T-helper 17 cell (primary cell): Measurements from ENCODE around the gene TMEM184C. TPM values are rescaled to one million over a fixed set of nuclear protein-coding genes. Genes with fewer than 3 reads are reported as not detected.

Source experiments
- ATAC-seq: fragments of 150-1000 bp; cut with Tn5 transposase; 2 replicates; pipeline ENCODE4 v1.10.0; 2021; ENCODE audit warnings: mild to moderate bottlenecking, moderate library complexity
- DNase-seq, 3 donors: peaks; one replicate each; pipeline versions ENCODE4 v3.0.0 to v3.0.0-alpha.2; 2020 to 2021
- H3K9me3 ChIP-seq: one replicate; pipeline ENCODE4 v1.7.0; 2013; ENCODE audit warnings: low read length, mild to moderate bottlenecking; ENCODE audit not compliant: control insufficient read depth, poor library complexity, severe bottlenecking
- H3K27ac Mint-ChIP-seq: one replicate; pipeline ENCODE4 v1.8.0; 2022; ENCODE audit warnings: mild to moderate bottlenecking, moderate library complexity, mixed read lengths
- H3K27me3 Mint-ChIP-seq: one replicate; pipeline ENCODE4 v1.8.0; 2022; ENCODE audit warnings: mixed read lengths
- H3K36me3 Mint-ChIP-seq: one replicate; pipeline ENCODE4 v1.8.0; 2022; ENCODE audit warnings: low read depth, mixed read lengths
- H3K4me1 Mint-ChIP-seq: one replicate; pipeline ENCODE4 v1.8.0; 2022; ENCODE audit warnings: mild to moderate bottlenecking, mixed read lengths
- H3K4me3 Mint-ChIP-seq: one replicate; pipeline ENCODE4 v1.8.0; 2022; ENCODE audit warnings: mild to moderate bottlenecking, moderate library complexity, mixed read lengths
- total RNA-seq, 4 donors: library from RNA in 2 of 4; stranded (reverse) in 2 of 4; gene quantifications; one replicate each; pipeline ENCODE4 v1.2.3 and lab custom pipeline; 2022 to 2026

The TMEM184C gene
- total RNA-seq, 2 donors from 2014 or later: 14.2 to 18.0 TPM

DNA sequence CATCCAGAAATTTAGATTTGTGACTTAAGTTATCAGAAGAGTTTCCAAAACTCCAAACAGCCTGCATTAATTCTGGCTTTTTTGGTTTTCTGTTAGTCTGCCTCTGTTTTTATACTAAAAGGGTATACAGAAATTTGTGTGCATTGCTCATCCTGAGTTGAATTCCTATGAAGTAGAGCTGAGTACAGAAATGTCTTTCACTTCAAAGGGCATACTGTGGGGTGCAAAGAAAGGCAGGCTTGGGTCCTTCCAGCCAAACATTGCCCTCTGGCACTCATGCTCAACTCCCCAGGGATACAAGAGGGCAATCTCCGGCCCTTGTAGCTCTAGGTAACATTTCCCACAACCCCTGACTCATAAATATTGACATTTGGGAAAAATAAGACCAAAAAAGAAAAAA, 27.6 kb upstream of the TMEM184C start:
- peaks cover 14% of the 10 kb centered on the region for H3K27me3 Mint-ChIP-seq
- H3K27ac Mint-ChIP-seq: no peak overlapping the region
- H3K4me1 Mint-ChIP-seq: peaks cover 3% of the 10 kb centered on the region
- ATAC-seq: no peak
- H3K36me3 Mint-ChIP-seq: no peaks in the 10 kb centered on the region
- no peaks in the 10 kb centered on the region for H3K9me3 ChIP-seq
- no peak overlapping the region for H3K4me3 Mint-ChIP-seq
- DNase-seq: no peak

DNA sequence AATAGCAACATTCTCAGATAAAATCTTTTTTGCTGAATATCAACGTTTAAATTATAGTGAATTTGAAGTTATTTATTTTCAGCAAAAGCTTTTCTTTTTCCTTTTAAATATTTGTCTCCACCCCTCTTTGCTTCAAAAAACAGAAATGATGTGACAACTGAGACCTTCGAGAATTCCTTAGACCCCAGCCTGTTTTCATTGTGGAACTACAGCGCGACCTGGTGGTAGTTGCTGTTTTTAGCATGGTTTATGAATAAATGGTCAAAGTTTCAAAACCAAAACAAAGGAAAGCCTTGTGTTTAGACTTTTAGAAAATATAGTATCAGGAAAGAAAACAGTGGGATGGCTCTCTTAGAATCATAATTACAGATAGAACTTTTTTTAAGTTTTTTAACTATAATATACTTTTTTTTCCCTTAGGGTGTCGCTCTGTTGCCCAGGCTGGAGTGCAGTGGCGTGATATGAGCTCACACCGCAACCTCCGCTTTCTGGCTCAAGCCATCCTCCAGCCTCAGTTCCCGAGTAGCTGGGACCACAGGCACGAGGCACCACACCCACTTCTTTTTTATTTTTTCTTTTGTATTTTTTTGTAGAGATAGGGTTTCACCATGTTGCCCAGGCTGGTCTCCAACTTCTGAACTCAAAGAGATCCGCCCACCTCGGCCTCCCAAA, 26.8 kb upstream of the TMEM184C start:
- H3K36me3 Mint-ChIP-seq: no peaks in the 10 kb centered on the region
- peaks cover 3% of the 10 kb centered on the region for H3K4me1 Mint-ChIP-seq
- H3K9me3 ChIP-seq: no peaks in the 10 kb centered on the region
- H3K27ac Mint-ChIP-seq: no peak overlapping the region
- DNase-seq: peak in 1 of 3 donors; percentile 18
- H3K4me3 Mint-ChIP-seq: no peak overlapping the region
- peak; percentile 45 for ATAC-seq
- peaks cover 14% of the 10 kb centered on the region for H3K27me3 Mint-ChIP-seq

DNA sequence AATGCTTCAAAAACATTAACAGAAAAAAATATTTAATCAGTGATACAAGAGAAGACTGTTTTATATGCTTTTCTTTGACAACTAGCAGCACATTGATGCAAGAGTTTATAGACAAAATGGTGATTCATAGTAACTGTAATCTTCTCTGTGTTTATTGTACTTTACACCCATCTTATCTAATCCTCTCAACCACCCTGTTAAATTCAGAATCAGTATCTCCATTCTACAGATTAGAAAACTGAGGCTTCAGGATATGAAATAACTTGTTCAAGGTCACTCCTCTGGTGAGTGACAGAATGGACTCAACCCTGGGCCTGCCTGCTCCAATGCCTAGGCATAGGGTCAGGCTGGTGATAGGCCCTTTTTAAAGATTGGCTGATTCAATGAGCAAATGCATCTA, 26.1 kb upstream of the TMEM184C start:
- Mint-ChIP-seq H3K4me3 (no peak overlapping the region), H3K36me3 (no peaks in the 10 kb centered on the region), H3K4me1 (peaks cover 3% of the 10 kb centered on the region), H3K27ac (no peak overlapping the region), H3K27me3 (peaks cover 14% of the 10 kb centered on the region)
- DNase-seq: no peak
- ATAC-seq: no peak
- H3K9me3 ChIP-seq: no peaks in the 10 kb centered on the region

DNA sequence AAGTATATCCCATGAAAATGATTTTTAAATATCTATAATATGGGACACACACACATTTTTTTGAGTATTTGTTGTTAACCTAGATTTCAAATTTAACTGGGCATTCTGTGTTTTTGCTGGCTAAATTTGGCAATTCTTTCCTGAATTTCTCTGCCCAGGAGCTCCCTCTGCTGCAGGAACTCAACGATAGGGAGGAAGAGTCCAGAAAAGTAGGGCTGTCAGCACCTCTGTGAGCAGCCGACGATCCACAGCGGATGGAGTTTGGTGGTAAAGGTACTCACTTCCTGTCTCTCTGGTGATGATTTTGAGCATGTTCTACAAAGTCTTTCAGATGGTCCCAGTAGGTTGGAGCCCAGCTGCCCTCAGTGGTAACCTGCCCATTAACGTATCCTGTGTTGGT, 23.1 kb upstream of the TMEM184C start:
- Mint-ChIP-seq H3K4me1 (peaks cover 7% of the 10 kb centered on the region), H3K27ac (no peak overlapping the region), H3K27me3 (peaks cover 14% of the 10 kb centered on the region), H3K36me3 (no peaks in the 10 kb centered on the region), H3K4me3 (no peak overlapping the region)
- ATAC-seq (no peak), DNase-seq (no peak)
- no peaks in the 10 kb centered on the region for H3K9me3 ChIP-seq

DNA sequence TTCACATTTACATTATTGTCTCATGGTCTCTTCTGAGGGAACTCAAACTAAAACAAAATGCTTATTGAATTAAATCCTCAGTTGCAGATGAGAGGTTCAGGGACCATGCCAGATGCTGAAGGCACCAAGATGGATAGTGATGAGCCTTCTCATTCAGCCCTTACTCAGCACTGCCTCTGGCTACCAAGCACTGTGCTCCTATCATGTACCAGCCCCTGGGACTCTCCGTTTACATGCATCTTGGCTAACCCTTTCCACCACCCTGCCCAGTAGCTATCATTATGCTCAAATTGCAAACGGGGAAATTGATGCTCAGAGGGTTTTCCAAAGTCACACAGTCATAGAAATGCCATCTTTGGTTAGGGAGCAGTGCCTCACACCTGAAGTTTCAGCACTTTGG, 22.6 kb upstream of the TMEM184C start:
- DNase-seq (no peak), ATAC-seq (no peak)
- H3K4me3 Mint-ChIP-seq: no peak overlapping the region
- H3K4me1 Mint-ChIP-seq: peaks cover 7% of the 10 kb centered on the region
- H3K27me3 Mint-ChIP-seq: peaks cover 14% of the 10 kb centered on the region
- H3K27ac Mint-ChIP-seq: no peak overlapping the region
- no peaks in the 10 kb centered on the region for H3K9me3 ChIP-seq
- no peaks in the 10 kb centered on the region for H3K36me3 Mint-ChIP-seq

DNA sequence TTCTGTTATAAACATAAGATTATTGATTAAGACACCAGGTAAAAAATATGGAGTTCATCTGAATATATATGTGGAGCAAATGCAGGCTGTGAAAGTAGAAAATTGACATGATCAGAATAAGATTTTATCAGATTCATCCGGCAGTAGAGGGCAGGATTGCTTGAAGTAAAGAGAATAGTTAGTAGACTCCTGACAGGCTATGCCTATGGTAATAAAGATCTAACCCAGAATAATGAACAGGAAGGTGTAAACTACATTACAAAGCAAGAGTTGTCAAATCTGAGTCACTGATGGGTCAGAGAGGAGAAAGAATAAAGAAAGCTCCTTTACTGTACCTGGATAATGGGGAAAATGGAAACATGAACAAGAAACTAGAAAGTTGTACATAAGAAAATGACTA, 20.8 kb upstream of the TMEM184C start:
- H3K36me3 Mint-ChIP-seq: no peaks in the 10 kb centered on the region
- H3K27ac Mint-ChIP-seq: no peak overlapping the region
- ATAC-seq: no peak
- no peaks in the 10 kb centered on the region for H3K9me3 ChIP-seq
- H3K4me1 Mint-ChIP-seq: peaks cover 7% of the 10 kb centered on the region
- no peak for DNase-seq
- peaks cover 15% of the 10 kb centered on the region for H3K27me3 Mint-ChIP-seq
- H3K4me3 Mint-ChIP-seq: no peak overlapping the region

DNA sequence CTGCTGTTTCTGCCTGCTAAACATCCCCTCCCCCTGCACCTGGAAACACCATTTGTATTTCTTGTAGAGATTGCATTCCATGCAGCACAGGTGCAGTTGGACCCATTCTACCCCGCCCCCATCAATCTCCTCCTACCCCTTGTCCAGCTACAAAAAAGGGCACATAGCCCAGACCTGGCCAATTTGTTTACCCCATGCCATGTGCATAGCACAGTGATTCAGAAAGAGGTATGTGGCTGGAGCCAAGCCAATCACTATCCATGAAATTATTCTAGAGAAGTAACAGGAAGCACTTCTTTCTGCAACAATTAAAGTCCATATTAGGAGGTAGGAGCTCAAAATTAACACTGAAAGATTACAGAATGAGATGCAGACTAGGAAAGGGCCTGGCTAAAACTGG, 20.2 kb upstream of the TMEM184C start:
- H3K27ac Mint-ChIP-seq: no peak overlapping the region
- no peak overlapping the region for H3K4me3 Mint-ChIP-seq
- H3K4me1 Mint-ChIP-seq: peaks cover 7% of the 10 kb centered on the region
- H3K36me3 Mint-ChIP-seq: no peaks in the 10 kb centered on the region
- no peaks in the 10 kb centered on the region for H3K9me3 ChIP-seq
- DNase-seq (no peak), ATAC-seq (no peak)
- peaks cover 12% of the 10 kb centered on the region for H3K27me3 Mint-ChIP-seq

DNA sequence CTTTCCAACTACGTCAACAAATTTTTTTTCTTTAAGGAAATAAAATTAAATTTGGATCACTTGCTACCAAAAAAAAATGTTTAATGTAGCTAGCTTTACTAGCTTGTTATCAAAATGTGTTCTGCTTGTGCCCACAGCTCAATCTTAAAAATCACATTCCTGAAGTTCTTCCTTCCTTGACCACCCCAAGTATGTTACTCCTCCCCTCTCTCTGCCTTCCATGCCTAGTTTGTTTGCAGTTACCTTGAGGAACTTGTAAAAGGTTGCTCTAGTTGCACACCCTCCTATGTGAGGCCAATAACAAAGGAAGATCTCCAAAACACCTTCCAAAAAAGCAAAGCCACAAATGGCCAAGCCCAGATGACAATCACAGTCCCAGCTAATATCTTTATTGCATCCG, 19.6 kb upstream of the TMEM184C start:
- Mint-ChIP-seq H3K27ac (no peak overlapping the region), H3K4me1 (peaks cover 7% of the 10 kb centered on the region), H3K4me3 (no peak overlapping the region), H3K36me3 (no peaks in the 10 kb centered on the region), H3K27me3 (peaks cover 12% of the 10 kb centered on the region)
- DNase-seq (no peak), ATAC-seq (no peak)
- no peaks in the 10 kb centered on the region for H3K9me3 ChIP-seq

DNA sequence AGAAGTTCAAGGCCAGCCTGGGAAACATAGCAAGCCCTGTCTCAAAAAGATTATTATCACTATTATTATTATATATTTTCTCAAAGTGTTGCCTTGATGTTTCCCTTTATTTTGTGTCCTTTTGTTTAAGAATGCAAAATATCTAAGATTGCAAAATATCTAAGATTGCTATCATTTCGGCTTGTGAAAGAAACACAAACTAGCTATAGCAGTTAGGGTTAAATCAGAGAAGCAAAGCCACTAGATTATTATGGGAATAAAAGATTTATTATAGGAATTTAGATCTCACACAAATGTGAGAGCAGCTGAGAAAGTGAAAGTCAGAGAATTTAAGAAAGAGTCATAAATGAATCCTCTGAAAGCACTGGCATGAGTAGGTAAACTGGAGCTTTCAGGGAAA, 18.0 kb upstream of the TMEM184C start:
- no peak overlapping the region for H3K27ac Mint-ChIP-seq
- ATAC-seq (no peak), DNase-seq (no peak)
- H3K36me3 Mint-ChIP-seq: no peaks in the 10 kb centered on the region
- peaks cover 4% of the 10 kb centered on the region for H3K27me3 Mint-ChIP-seq
- H3K4me1 Mint-ChIP-seq: peaks cover 7% of the 10 kb centered on the region
- H3K9me3 ChIP-seq: no peaks in the 10 kb centered on the region
- no peak overlapping the region for H3K4me3 Mint-ChIP-seq

DNA sequence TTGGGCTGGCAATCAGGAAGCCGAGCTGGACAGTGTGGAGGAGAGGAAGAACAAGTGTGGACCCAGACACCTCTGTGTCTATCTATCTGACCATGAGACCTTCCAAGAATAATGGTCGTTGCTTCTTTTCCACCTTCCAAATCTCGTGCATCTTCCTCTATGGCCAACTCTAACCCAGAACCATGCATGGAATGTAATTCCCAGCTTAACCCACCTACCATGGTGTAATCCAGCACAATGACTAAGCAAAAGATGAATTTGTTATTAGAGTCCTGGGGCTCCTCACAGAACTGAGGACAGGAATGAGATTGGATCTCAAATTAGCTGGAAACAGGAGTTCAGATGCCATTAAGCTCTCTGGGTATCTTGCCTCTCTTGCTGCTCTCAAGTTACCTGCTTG, 17.4 kb upstream of the TMEM184C start:
- Mint-ChIP-seq H3K27me3 (peaks cover 4% of the 10 kb centered on the region), H3K36me3 (no peaks in the 10 kb centered on the region), H3K4me1 (peaks cover 4% of the 10 kb centered on the region), H3K27ac (no peak overlapping the region), H3K4me3 (no peak overlapping the region)
- DNase-seq (no peak), ATAC-seq (no peak)
- H3K9me3 ChIP-seq: no peaks in the 10 kb centered on the region

DNA sequence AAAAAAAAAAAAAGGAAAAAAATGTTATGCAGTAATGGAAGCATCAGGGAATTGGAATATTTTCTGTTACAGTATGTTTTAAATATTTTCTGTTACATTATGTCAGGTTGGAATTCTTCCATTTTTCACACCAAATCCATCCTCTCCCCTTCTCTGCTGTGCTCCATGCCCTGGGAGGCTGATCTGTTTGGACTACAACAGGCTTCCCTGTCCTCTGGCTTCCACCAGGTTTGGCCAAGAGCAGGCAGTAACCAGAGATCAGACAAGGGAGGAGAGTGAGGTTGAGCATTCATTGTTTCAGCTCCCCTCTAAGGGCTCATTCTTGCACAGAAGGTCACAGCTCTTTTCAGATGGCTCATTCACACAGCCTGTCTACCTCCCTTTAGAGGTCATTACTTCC, 11.7 kb upstream of the TMEM184C start:
- H3K4me1 Mint-ChIP-seq: no peaks in the 10 kb centered on the region
- peaks cover 2% of the 10 kb centered on the region for H3K36me3 Mint-ChIP-seq

DNA sequence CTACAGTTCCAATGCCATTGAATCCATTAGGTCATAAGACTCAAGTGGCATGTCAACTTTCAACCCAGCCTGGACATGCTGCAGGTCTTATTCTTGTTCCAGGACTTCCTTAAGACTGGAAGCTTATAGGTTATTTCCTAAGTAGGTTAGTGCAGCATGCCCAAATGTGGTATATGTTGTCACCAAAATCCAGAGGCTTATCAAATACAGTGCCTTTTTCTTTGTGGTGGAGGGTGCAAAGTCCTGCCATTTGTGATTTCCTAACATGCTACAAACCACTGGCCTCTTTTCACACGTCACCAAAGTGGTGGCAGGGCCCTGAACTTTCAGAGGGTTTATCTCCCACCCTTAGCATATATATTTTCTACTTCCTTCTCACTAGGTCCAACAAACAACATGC, 9.7 kb upstream of the TMEM184C start:
- peaks cover 2% of the 10 kb centered on the region for H3K36me3 Mint-ChIP-seq
- no peak overlapping the region for H3K4me3 Mint-ChIP-seq
- H3K27ac Mint-ChIP-seq: no peak overlapping the region
- H3K4me1 Mint-ChIP-seq: no peaks in the 10 kb centered on the region
- H3K9me3 ChIP-seq: no peaks in the 10 kb centered on the region
- ATAC-seq (no peak), DNase-seq (no peak)
- H3K27me3 Mint-ChIP-seq: peaks cover 29% of the 10 kb centered on the region

More for the DNA sequence above, 11.7 kb upstream of the TMEM184C start:
- Mint-ChIP-seq H3K27ac (no peak overlapping the region), H3K27me3 (peaks cover 24% of the 10 kb centered on the region), H3K4me3 (no peak overlapping the region)
- H3K9me3 ChIP-seq: no peaks in the 10 kb centered on the region
- DNase-seq: no peak
- ATAC-seq: no peak

DNA sequence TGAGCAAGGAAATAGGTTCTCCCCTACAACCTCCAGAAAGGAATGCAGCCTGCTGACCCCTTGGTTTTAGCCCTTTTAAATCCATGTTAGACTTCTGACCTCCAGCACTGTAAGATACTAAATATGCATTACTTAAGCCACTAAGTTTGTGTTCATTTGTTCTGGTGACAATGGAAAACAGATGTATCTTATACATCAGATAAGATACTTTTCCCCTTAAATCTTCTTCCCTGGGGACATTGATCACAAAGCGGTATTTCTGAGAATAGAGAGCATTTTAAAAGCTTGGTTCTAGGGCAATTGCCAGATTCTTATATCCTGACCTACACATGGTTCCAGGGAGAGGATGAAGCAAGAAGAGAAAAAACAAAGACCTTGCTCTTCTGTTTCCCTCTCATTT, 6.5 kb upstream of the TMEM184C start:
- DNase-seq: no peak

DNA sequence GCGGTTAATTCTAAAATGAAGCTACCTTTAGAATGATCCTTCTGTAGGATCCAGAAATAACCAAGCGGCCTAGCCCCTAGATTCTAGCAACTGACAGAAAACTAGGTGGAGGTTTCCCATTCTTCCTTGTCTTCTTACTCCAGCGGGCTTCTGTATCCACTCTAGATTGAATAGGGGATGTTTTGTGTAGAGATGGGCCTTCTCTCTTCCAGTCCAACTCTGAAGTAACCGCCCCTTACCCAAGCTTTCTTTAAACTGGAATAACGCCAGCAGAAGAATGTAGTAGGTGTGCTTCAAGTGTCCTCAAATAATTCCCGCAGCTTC, 386 bp upstream of the TMEM184C start:
- Mint-ChIP-seq H3K27ac (peak overlapping the region; percentile 97), H3K4me1 (peaks cover 30% of the 10 kb centered on the region), H3K27me3 (peaks cover 8% of the 10 kb centered on the region), H3K4me3 (peak overlapping the region; percentile 99), H3K36me3 (peaks cover 11% of the 10 kb centered on the region)
- no peak for DNase-seq
- ATAC-seq: peak; percentile 1
- no peaks in the 10 kb centered on the region for H3K9me3 ChIP-seq

More for the DNA sequence above, 6.5 kb upstream of the TMEM184C start:
- Mint-ChIP-seq H3K36me3 (peaks cover 2% of the 10 kb centered on the region), H3K4me3 (no peak overlapping the region), H3K27ac (no peak overlapping the region), H3K4me1 (peaks cover 2% of the 10 kb centered on the region), H3K27me3 (peaks cover 35% of the 10 kb centered on the region)
- H3K9me3 ChIP-seq: no peaks in the 10 kb centered on the region
- no peak for ATAC-seq
